ENCODE data around the gene MAGI1.
"Not testable (repeated sequence)": the region's sequence is repeated elsewhere in the genome, so short reads cannot be mapped to it uniquely, and the experiment has no call there.

Gene MAGI1

GRCh38 chr3:66052721-66053549 lies 14.2 kb upstream of the MAGI1 start:
- peak overlapping the region; percentile 65 for H3K27ac ChIP-seq
- no peak for TF ChIP-seq CTCF (conservative IDR thresholded peaks at IDR 0.05)
- no peak for TF ChIP-seq ZFX (IDR thresholded peaks at IDR 0.05)

GRCh38 chr3:66050821-66051220 lies 12.1 kb upstream of the MAGI1 start:
- TF ChIP-seq CTCF (conservative IDR thresholded peaks at IDR 0.05): no peak
- TF ChIP-seq ZFX (IDR thresholded peaks at IDR 0.05): no peak

GRCh38 chr3:66048051-66048395 lies 9.3 kb upstream of the MAGI1 start:
- H3K27ac ChIP-seq: no peak overlapping the region
- TF ChIP-seq CTCF (conservative IDR thresholded peaks at IDR 0.05) (no peak), ZFX (IDR thresholded peaks at IDR 0.05) (no peak)

More at GRCh38 chr3:66050821-66051220, 12.1 kb upstream of the MAGI1 start:
- H3K27ac ChIP-seq: no peak overlapping the region

- TF ChIP-seq CTCF (conservative IDR thresholded peaks at IDR 0.05) (no peak), ZFX (IDR thresholded peaks at IDR 0.05) (no peak)
- H3K27ac ChIP-seq: no peak overlapping the region
Measured at GRCh38 chr3:66047311-66048050, 8.8 kb upstream of the MAGI1 start.

GRCh38 chr3:66046321-66046720 lies 7.6 kb upstream of the MAGI1 start:
- not testable (repeated sequence) for H3K27ac ChIP-seq

- no peak for TF ChIP-seq CTCF (conservative IDR thresholded peaks at IDR 0.05)
- no peak for TF ChIP-seq ZFX (IDR thresholded peaks at IDR 0.05)
- H3K27ac ChIP-seq: no peak overlapping the region
Measured at GRCh38 chr3:66041828-66042227, 3.1 kb upstream of the MAGI1 start.

- TF ChIP-seq ZFX (IDR thresholded peaks at IDR 0.05) (no peak), CTCF (conservative IDR thresholded peaks at IDR 0.05) (no peak)
- H3K27ac ChIP-seq: no peak overlapping the region
Measured at GRCh38 chr3:66041116-66041515, 2.4 kb upstream of the MAGI1 start.

Measured in C4-2B (cell line).